GM19240 (cell line): ENCODE measurements around the gene PRR12.
A peak's percentile ranks its signal among the peaks of the same experiment; 100 is the strongest.

ENCODE experiments used
- DNase-seq: peaks from one replicate; pipeline ENCODE4 v3.0.0; 2011; ENCODE audit warnings: low spot score; ENCODE audit not compliant: insufficient read length

Gene PRR12

GRCh38 chr19:49641688-49642491 lies 50.9 kb downstream of the PRR12 start, which contains the start of gene SCAF1:
Gene SCAF1 (plus strand): TSS chr19:49642209. CDS start chr19:49645027, 2,818 bp downstream.
- peak; percentile 97 for DNase-seq

DNA sequence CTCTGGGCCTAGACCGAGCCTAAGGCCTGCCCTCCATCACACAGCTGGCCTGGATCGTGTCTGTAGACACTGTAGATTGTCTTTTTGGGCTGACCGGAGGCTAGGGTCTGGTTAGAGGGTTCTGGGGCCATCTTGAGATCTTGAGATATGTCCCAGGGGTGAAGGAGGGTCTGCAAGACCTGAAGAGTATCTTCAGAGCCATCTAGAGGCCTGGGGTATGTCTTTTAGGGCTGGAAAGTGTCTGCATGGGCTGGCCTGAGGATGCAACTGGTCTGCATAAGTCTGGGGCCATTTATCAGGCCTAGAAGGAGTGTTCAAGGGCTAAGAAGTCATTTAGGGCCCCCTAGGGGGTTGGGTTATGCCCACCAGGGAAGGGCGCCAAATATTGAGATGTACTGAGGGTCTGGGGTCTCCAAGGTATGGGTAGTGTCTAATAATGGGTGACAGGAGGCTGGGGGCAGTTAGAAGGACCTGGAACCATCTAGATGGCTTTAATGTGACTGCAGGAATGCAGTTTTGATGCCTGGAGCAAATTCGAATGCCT lies 51.6 kb downstream of the PRR12 start:
- no peak for DNase-seq

- no peak for DNase-seq
Measured at GRCh38 chr19:49643466-49643865, 52.5 kb downstream of the PRR12 start.

GRCh38 chr19:49645592-49645991 lies 54.6 kb downstream of the PRR12 start:
- no peak for DNase-seq

- DNase-seq: no peak
Measured at GRCh38 chr19:49645995-49646394, 55.0 kb downstream of the PRR12 start.

GRCh38 chr19:49646586-49646985 lies 55.6 kb downstream of the PRR12 start:
- no peak for DNase-seq

GRCh38 chr19:49651029-49651819 lies 60.2 kb downstream of the PRR12 start:
- no peak for DNase-seq

DNA sequence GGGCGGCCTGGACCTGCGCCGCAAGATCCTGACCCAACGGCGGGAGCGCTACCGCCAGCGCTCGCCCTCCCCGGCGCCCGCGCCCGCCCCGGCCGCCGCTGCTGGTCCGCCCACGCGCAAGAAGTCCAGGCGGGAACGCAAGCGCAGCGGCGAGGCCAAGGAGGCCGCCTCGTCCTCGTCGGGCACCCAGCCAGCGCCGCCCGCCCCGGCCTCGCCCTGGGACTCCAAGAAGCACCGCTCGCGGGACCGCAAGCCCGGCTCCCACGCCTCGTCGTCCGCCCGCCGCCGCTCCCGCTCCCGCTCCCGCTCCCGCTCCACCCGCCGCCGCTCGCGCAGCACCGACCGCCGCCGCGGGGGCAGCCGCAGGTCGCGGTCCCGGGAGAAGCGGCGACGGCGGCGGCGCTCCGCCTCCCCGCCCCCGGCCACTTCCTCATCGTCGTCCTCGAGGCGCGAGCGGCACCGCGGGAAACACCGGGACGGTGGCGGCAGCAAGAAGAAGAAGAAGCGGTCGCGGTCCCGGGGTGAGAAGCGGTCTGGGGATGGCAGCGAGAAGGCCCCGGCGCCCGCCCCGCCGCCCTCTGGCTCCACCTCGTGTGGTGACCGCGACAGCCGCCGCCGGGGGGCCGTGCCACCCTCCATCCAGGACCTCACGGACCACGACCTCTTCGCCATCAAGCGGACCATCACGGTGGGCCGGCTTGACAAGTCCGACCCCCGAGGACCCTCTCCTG lies 61.0 kb downstream of the PRR12 start:
- no peak for DNase-seq

DNA sequence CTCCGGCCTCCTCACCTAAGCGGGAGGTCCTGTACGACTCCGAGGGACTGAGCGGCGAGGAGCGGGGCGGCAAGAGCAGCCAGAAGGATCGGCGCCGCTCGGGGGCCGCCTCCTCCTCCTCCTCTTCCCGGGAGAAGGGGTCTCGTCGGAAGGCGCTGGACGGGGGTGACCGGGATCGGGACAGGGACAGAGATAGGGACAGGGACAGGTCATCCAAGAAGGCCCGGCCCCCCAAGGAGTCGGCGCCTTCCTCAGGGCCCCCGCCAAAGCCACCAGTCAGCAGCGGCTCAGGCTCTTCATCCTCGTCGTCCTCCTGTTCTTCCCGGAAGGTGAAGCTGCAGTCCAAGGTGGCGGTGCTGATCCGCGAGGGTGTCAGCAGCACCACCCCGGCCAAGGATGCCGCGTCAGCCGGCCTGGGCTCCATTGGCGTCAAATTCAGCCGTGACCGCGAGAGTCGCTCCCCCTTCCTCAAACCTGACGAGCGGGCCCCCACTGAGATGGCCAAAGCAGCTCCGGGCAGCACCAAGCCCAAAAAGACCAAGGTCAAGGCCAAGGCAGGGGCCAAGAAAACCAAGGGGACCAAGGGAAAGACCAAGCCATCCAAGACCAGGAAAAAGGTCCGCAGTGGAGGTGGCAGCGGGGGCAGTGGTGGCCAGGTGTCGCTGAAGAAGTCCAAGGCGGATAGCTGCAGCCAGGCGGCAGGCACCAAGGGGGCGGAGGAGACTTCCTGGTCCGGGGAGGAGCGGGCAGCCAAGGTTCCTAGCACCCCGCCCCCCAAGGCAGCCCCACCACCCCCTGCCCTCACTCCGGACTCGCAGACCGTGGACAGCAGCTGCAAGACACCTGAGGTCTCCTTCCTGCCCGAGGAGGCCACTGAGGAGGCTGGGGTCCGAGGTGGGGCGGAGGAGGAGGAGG lies 61.8 kb downstream of the PRR12 start:
- no peak for DNase-seq

DNA sequence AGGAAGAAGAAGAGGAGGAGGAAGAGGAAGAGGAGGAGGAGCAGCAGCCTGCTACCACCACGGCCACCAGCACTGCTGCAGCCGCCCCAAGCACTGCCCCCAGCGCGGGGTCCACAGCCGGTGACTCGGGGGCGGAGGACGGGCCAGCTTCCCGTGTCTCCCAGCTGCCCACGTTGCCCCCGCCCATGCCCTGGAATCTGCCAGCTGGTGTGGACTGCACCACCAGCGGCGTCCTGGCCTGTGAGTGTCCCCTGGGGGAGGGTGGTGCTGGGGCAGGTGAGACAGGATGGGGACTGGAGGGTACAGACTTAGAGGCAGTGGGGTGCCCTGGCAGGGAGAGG lies 62.5 kb downstream of the PRR12 start:
- DNase-seq: no peak

DNA sequence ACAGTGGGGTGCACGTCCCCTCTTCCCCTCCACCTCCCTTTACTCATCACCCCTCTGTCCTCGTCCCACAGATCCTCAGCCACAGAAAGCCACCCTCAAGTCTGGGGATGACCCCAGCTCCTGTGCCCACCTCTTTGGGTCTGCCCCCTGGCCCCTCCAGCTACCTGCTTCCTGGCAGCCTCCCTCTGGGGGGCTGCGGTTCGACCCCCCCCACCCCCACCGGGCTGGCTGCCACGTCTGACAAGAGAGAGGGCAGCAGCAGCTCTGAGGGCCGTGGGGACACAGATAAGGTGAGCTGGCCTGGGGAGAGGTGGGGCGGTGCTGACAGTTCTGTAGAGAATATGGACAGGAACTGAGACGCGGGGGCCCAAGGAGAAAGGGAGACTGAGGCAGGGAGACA lies 63.6 kb downstream of the PRR12 start:
- DNase-seq: no peak

DNA sequence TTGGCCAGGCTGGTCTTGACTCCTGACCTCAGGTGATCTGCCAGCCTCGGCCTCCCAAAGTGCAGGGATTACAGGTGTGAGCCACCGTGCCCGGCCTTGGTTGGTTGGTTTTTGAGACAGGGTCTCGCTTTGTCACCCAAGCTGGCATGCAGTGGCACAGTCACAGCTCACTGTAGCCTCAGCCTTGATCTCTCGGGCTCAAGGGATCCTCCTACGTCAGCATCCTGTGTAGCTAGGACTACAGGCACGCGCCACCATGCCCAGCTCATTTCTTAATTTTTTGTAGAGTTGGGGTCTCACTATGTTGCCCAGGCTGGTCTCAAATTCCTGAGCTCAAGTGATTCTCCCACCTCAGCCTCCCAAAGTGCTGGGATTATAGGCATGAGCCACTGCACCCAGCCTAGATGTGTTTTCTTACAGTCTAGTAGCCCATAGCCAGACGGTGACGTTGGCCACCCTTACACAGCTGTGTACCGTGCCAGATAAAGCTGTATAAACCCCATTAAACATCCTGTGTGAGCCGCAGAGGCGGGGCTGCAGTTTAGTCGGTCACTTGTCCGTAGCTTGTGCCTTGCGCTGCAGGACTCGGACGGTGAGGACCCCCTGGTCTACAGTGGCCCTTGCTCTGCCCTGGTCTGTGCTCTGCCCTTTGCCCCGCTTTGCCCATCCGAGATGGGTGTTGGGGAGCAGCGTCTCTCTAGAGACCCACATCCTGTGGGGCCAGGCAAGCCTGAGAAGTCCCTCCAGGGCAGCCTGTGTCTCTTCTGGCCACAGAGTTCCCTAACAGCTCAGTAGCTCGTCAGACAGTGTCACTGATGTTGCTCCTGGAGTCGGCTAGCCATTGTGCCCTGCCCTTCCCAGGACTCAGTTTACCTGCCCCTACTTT lies 64.8 kb downstream of the PRR12 start:
- no peak for DNase-seq

GRCh38 chr19:49656456-49657109 lies 65.6 kb downstream of the PRR12 start:
- DNase-seq: no peak

GRCh38 chr19:49657493-49658138 lies 66.6 kb downstream of the PRR12 start:
- no peak for DNase-seq

DNA sequence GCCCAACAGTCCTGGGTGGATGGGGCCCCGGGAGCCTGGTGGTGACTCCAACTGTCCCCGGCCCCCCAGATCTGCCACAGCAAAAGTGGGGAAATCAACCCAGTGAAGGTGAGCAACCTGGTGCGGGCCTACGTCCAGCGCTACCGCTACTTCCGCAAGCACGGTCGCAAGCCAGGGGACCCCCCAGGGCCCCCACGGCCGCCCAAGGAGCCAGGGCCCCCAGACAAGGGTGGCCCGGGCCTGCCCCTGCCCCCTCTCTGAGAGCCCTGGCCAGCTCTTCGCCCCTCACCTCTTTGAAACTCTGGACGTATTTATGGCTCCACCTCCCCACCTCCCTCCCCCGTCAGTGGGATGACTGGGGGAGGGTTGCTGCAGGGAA lies 67.1 kb downstream of the PRR12 start:
- no peak for DNase-seq

- DNase-seq: no peak
Measured at GRCh38 chr19:49658566-49659442, 67.8 kb downstream of the PRR12 start.

- DNase-seq: no peak
Measured at GRCh38 chr19:49660338-49660961, 69.5 kb downstream of the PRR12 start.
